SKM-1 treated with dmso at 0.1 percent for 144 hours (cell line): ENCODE results near the gene RAB11FIP4.
A peak's percentile ranks its signal among the peaks of the same experiment; 100 is the strongest.

ENCODE experiments used
- DNase-seq: peaks from one replicate; lab custom pipeline; 2025; ENCODE audit not compliant: unreplicated experiment; lab: John Stamatoyannopoulos, UW

RAB11FIP4 gene

DNA sequence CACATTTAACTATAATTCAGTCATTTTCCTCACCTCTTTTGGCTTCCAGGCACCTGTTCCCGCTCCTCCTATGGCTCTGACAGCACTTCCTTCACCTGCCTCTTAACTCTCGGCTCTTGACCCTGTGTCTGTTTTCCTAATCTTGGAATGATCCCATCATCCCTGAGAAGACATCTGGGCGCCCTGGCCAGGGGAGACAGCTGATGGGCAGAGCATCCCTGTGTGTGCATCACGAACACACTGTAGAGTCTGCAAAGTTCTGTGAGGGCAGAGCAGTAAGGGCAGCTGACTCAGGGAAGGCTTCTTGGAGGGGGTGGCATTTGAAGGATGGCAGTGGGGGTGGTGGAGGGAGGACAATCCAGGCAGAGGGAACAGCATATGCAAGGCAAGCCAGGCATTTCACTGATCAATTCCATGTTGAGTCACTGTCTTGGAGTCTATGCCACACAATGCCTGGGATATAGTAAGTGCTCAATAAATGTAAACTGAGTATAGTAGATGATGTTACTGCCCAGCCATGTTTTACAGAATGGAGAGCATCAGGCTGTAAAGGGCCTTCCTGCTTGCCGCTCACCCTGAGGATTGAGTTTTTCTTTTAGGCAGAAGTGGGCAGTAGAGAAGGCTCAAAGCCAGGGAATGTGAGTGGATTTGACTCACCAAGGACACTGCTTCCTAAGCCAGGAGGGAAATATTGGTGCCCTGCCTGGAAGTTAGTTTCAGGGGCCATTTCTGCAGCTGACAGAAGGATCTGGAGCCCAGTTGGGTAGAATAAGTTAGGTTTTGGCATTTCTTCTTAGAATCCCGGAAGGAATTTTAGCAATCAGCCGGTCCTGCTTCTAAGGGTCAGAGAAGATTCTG is 5.8 kb upstream of the RAB11FIP4 start:
- DNase-seq, result no peak

DNA sequence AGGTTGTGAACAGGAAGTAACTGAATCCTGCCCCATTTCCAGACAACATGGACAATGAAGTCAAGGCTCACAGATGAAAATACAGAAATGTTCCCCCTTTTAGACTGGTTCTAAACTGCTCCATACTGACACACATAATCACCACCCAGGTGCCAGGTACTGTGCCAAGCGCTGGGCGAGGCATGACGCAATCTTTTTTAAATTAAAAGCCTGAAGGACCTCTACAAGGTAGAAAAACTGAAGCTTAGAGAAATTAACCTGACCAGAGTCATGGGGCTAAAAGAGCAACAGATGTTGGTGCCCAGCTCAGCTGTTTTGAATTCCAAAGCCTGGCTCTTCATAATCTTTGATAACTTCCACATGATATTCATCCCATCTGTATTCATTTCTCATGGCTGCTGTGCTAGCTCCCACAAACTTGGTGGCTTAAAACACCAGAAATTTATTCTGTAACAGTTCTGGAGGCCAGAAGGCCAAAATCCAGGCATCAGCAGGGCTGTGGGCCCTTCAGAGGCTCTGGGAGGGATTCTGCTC is 4.9 kb upstream of the RAB11FIP4 start:
- no peak for DNase-seq

DNA sequence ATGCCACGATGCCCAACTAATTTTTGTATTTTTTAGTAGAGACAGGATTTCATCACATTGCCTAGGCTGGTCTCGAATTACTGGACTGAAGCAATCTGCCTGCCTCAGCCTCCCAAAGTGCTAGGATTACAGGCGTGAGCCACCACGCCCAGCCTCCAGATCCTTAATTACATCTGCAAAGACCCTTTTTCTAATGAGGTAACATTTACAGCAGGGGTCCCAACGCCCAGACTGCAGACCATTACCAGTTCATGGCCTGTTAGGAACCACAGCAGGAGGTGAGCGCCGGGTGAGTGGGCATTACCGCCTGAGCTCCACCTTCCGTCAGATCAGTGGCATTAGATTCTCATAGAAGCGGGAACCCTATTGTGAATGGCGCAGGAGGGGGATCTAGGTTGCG is 4.0 kb upstream of the RAB11FIP4 start:
- DNase-seq, result no peak

DNA sequence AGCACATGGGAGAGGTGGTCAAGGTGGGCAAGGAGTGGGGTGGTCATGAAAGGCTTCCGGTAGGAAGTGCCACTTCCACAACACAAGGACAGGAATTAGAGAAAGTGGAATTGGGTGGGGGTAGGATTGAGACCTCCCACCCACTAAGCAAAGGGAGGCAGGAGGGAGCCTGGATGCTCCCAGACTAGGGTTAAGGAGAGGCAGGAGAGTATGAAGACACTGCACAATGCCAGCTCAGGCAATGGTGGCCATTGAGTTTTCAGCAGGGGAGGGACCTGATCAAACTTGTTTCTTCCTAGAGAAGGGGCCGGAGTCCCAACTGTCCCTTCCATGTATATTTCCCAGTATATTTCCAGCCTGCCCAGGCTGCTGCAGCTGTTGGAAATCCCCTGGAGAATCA is 3.1 kb upstream of the RAB11FIP4 start:
- DNase-seq, result no peak

DNA sequence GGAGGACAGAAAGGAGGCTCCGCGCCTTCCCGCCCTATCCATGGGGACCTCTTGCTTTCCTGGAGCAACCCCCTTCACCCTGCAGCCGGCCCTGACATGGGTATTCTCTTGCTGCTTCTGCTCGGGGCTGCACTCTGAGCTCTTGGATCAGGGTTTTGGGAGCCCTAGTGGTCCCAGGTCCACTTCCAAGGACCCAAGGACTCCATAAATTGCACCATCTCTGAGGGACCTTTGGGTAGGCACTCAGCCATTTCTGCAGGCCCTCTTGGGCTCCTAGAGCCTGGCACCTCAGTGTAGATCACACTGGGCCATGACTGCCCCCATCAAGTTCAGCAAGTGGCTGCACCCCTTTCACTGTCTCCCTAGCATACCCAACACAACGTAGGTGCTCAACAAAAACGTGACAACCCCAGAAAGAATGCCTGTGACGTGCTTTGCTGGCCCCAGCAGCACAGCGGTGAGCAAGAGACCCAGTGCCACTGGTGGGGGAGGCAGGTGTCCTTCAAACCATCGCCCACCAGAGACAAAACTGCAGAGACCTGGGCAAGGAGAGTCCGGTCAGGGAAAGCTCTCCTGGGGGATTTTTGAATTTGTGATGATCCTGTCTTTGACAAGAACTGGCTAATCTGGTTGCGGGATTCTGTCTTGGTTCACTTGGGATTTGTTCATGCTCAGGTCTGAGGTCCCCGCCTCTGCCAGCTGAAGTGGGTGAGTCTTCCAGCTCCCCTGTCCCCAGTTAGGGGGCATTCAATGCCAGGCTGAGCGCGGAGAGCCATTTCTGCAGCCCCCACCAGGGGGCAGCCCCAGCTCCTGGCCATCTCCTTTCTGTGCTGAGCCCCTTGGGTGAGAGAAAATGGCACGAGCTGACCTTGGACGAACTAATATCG is 2.5 kb upstream of the RAB11FIP4 start:
- peak; percentile 19 for DNase-seq

DNA sequence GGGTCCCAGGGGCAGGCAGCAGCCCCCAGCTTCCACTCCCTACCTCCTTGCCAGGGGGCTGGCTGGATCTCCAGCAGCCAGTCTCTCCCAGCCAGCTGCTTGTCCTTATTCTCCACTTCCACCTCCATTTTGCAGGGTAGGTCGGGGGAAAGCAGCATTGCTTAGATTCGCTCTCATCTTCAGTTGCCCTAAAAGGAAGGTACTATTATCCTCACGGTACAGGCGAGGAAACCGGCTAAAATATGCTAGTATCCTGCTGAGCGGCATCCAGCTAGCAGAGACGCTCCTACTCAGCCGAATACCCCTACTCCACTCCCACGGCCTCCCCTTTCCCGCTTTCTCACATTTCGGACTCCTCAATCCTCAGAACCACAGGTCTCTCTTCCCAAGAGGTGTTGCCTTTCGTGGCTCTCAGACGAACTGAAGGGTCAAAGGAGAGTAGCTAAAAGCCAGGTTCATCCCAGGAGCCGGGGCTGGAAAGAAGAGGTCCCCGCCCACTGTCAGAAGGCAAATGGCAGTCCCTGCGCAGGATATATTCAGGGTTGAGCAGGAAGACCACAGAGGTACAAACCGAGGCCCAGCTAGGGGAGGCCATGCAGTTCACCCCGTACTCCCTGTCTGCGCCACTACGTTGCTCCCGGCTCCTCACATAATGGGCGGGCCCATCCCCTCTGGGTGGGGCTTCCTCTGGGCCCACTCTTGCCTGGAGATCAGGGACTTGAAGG is 1.7 kb upstream of the RAB11FIP4 start:
- DNase-seq, result no peak

DNA sequence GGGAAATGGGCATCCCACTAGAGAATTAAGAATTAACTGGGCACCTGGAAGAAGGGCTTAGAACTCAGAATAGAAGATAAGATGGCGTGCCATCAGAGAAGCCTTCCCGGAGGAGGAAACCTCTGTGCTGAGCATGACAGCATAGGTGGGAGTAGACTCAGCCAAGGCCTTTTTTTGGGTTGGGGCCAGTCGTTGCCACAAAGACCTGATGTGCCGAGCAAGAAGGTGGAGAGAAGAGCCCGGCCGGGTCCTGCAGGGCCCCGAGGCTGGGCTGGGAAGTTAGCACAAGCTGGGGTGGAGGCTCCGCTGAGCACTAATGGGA is 1.1 kb upstream of the RAB11FIP4 start:
- no peak for DNase-seq

DNA sequence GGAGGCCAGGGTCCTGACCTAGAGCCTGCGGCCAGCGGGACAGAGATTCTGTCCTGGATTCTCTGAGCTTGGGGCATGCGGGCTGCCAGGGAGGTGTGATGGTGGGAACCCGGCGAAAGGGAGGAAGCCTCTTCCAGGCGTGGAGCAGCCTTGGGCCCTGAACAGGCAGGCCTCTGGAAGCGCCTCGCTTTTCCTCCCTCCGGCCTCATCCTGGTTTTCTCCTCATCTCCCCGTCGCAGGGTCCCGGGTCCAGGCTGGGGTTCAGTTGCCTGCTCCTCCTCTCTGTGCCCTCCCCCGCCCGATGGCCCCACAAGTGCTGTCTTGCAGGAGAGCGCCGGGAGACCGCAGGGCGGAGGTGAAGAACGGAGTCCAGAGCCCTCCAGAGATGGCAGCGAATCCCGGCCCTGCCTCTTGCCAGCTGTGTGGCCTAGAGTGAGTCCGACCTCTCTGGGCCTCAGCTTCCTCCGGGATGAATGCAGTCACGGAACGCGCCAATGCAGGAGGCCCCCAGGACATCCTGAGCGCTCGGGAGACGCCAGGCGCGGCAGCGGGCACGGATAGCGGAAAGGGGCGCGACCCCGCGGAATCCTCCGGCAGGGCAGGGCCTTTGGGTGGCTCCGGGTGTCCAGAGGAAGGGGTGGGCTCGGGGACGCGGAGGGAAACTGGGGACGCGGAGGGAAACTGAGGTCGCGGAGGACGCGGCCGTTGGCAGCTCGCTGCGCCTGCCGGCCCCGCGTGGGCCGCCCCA is 553 bp upstream of the RAB11FIP4 start:
- peak; percentile 85 for DNase-seq

DNA sequence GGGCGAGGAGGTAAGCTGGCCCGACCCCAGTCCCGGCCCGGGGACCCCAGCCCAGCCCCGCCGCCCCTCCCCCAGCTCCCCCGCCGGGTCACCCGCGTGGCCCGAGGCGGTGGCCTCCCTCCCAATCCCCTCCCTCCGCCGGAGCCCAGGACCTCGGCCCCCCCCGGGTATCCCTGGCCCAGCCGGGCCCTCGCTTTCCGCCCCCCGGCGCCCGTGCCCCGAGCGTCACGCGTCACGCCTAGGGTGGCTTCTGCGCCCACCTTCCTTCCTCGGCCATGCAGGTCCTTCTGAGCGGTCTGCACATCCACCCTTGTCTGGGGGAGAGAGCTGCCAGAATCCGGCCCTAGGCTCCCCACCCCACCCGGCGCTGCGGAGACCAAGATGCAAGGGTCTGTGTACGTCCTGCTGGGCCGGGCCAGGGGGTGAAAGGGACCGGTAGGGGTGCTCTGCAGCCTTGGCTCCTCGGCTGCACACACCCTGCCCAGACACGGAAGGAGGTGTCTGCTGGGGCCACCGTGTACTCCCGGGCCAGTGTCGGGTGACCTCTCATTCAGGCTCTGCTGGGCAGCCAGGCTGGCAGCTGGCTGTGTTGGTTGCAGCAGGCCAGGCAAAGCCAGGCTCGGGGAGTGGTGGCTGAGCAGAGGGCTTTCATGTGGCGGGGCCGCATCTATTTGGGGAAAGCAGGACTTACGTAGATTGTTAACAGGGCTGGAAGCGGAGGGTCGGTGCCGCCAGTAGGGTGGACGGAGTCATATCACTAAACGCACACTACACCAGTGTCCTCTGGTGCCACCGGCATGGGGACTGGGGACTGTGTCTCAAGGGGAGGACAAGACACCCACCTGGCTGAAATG is 754 bp downstream of the RAB11FIP4 start:
- no peak for DNase-seq

DNA sequence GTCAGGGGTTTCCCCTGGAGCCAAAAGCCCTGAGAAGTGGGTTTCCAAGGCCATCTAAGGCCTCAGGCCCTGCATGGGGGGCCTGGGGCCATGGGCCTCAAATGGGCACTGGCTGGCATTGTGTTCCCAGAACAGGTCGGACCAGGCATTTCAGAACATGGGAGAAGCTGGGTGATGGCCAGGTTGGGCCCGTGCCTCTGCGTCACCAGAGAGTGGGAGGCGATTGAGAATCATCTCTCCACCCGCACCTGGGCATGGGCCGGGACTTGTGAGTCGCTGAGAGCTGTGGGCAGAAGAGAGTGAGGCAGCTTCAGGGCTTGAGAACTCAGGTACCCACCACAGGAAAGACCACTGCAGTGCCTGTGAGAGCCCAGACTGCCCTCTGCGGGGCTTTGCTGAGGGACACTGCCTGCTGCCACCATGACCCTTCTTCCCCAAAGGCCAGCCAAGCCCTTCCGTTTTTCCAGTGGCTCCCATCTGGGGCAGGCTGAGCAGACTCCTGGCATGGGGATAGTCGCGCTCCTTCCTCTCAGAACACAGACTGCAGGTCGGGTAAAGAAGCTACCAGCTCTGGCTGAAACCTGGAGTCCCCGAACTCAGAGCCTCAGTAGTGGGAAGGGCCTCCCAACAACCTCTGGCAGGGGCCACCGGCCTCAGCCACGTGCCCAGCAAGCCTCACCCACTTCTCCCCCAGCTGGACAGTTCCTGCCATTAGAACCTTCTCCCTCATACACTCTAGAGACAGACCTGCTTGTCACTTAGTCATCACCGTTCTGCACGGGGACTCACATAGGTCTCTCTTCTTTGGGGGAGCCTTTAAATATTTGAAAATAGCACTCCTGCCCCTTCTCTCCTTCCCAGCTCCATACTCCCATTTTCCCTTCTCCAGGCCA is 1.6 kb downstream of the RAB11FIP4 start:
- no peak for DNase-seq

DNA sequence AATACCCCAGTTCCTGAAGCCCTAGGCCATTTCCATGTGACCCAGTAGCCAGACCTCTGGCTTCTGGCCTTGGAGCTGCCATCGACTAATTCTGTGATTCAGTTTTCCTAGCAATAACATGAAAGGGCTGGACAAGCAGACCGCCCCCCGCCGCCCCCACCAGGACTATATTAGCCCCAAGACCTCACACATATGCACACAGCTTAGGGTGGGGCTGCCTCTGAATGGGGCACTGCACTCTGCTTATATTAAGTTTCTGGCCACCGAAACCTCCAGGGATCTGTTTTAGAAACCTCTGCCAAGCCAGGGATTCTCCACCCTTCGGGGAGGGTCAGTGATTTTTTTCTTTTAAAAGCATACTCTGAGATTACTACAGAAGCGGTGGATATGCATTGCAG is 2.3 kb downstream of the RAB11FIP4 start:
- no peak for DNase-seq

DNA sequence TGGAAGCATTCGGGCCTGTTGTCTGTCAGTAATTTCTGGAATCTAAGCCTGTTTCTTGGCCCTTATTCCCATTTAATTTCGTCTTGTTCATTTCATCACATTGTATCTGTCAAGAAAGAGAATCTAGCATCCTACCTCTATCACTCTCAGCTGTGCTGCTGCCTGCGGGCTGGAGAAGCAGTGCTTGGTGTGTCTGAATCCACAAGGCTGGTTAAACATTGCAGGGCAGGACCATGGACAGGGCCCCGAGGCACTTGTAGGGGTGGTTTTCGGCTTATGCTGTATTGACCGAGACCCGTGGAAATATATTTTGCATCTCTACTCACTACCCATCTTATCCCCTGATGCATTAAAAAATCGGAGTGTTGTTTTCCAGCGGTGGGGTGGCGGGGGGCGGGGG is 3.1 kb downstream of the RAB11FIP4 start:
- no peak for DNase-seq

DNA sequence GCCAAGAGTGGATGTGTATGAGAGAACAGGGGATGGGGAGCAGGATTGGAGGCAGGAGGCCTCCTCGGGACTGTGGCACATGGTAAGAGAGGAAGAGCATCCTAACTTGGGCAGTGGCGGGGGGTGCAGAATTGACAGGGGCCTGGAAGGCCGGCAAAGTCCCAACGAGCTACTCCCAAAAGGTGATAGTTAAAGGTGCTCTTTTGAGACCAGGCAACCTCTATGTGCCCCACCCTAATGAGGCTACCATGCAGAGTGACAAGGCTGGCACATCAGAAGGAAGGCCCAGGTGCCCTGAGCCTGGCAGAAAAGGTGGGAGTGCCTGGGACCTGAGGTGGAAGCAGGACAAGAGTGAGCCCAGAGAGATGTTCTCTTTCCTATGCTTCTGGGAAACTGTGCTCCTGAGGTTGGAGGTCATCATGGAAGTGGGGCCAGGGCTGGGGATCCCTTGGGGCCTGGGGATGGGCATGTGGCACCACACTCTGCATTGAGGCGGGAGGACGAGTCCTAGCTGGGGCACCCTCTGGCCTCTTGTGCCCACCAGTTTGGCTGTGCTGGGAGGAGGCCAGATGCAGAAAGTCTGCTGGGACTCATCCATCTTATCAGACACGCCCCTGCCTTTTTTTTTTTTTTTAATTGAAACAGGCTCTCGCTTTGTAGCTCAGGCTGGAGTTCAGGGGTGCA is 5.9 kb downstream of the RAB11FIP4 start:
- no peak for DNase-seq

DNA sequence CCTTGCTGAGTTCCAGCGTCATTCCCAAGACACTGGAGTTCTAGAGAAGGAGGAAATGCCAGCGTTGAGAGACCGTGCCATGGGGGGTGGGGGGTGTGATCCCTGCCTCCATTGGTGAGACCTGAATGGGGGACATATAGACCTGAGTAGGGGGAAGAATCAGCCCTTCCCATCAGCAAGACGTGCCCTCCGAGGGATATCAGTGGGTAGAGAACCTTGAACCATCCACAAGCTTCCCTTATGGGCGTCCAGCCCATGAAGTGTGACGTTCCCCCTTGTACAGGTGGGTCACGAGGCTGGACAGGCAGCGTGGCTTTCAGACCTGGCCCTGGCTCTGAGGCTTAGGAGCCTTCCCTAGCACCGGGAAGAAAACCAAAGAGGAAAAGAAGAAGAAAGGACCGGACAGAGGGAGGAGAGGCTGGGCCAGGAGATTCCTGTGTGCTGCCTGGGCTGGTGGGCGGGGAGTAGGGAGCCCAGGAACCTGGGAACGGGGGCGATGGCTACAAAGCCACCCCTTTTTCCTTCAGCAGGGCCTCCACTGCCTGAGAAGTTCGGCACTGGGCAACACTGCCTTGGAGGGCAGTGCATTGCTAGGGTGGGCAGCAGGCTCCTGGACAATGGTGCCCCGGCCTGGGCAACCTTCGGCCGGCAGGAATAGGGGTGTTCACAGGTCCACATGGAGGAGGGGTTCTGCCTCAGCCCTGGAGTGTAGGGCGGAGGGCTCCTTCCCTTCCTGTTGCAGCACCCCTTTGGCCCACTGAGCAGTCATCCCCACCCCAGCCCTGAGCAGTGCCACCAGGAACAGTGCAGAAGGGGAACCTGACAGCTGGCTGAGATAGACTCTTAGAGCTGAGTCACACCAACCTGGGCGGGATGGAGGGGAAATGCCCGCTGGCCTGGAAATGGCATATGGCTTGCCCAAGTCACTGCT is 7.2 kb downstream of the RAB11FIP4 start:
- DNase-seq, result no peak

DNA sequence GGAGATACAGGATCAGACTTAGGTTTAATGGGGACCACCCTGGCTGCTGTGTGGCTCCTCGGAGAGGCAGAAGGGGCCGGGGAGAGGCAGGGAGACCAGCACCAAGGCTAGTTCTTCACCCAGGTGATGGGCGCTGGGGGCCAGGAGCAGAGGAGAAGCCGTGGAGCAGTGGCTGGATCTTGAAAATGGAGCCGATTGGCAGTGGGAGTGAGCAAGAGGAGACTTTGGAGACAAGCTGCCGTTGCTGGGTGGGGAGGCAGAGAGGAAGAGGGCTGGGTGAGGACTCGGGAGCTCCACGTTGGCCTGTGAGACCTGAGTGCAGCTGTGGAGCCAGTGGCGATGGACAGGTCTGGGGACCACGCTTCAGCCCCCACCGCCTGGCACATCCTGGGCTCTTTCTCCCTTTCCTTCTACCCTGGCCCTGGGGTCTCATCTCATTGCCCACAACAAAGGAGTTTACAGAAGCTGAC is 9.0 kb downstream of the RAB11FIP4 start:
- no peak for DNase-seq

DNA sequence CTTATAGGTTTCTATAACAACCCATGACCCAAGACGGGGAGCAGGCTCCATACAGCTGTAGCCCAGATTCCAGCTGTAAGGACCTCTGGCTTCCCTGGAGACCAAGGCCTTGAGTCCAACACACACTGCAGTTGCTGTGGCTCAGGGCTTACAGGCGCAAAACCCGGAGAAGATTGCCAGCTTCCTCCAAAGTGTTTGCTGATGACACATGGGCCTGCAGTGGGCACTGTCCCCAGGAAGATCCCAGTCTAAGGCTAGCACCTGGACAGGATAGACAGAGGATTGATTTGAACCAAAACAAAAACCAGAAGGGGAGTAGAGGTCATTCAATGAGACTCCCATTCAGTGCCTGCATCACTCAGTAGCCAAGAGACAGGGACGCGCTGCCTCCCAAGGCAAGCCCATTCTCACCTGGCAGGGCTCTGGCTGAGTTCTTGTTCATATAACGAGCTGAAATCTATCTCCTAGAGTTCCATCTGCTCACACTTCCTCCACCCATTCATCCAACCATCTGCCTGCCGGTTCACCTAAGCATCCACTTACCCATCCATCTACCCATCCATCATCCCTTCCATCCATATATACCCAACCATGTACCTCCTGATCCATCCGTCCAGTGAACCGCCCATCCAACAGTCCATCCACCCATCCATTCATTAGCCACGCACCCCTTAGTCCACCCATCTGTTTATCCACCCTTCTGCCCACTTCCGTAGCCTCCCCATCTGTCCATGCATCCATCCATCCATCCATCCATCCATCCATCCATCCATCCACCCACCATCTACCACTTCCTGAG is 10.2 kb downstream of the RAB11FIP4 start:
- no peak for DNase-seq
